Naive thymus-derived CD4-positive, alpha-beta T cell (primary cell): ENCODE measurements around the gene PRKD3. TPM values are rescaled to one million over a fixed set of nuclear protein-coding genes. Genes with fewer than 3 reads are reported as not detected.

Source experiments
- ATAC-seq: fragments of 150-1000 bp; cut with Tn5 transposase; 2 replicates; pipeline ENCODE4 v1.10.0; 2021; ENCODE audit warnings: mild to moderate bottlenecking, moderate library complexity
- CTCF ChIA-PET: fragments of 350-600 bp; sonication (Branson Sonifier 250); formaldehyde crosslinking; loops from one replicate; lab custom pipeline; 2021; ENCODE audit warnings: antibody characterized with exemption; lab: Charles Lee
- POLR2A ChIA-PET: fragments of 350-600 bp; sonication (Branson Sonifier 250); formaldehyde crosslinking; loops from one replicate; lab custom pipeline; 2021; ENCODE audit warnings: antibody characterized with exemption, inconsistent platforms; lab: Charles Lee
- DNase-seq, 9 donors: peaks; one replicate each; pipeline versions ENCODE4 v3.0.0 to v3.0.0-alpha.2; 2020 to 2022; ENCODE audit warnings: mixed read lengths in 1 of 9
- H3K27ac ChIP-seq: one replicate; pipeline ENCODE4 v1.7.0; 2013; ENCODE audit warnings: mild to moderate bottlenecking, low read depth, low read length, moderate library complexity
- H3K27me3 ChIP-seq, 2 donors: one replicate each; pipeline ENCODE4 v1.7.0; 2013; ENCODE audit warnings: low read length in 2 of 2, mild to moderate bottlenecking in 2 of 2, moderate library complexity in 2 of 2; ENCODE audit not compliant: control insufficient read depth in 2 of 2, insufficient read depth in 2 of 2
- H3K36me3 ChIP-seq, 3 experiments: 1 replicate in 2 of 3; 2 replicates in 1 of 3; pipeline ENCODE4 v1.7.0; 2013; ENCODE audit warnings: low read length in 3 of 3, mild to moderate bottlenecking in 3 of 3, moderate library complexity in 1 of 3; ENCODE audit not compliant: insufficient read depth in 3 of 3, control insufficient read depth in 2 of 3
- H3K4me1 ChIP-seq, 2 donors: one replicate each; pipeline ENCODE4 v1.7.0; 2013; ENCODE audit warnings: low read length in 2 of 2, mild to moderate bottlenecking in 2 of 2, moderate library complexity in 1 of 2; ENCODE audit not compliant: control insufficient read depth in 2 of 2, insufficient read depth in 2 of 2
- H3K4me3 ChIP-seq: 2 replicates; pipeline ENCODE4 v1.7.0; 2013; ENCODE audit warnings: mild to moderate bottlenecking, low read length
- H3K9me3 ChIP-seq, 3 experiments: 1 replicate in 2 of 3; 2 replicates in 1 of 3; pipeline ENCODE4 v1.7.0; 2013; ENCODE audit warnings: low read length in 3 of 3; ENCODE audit not compliant: control insufficient read depth in 2 of 3
- H3K27ac Mint-ChIP-seq, 9 donors: one replicate each; pipeline ENCODE4 v1.8.0; 2020 to 2022; ENCODE audit warnings: mixed read lengths in 9 of 9, mild to moderate bottlenecking in 8 of 9, moderate library complexity in 5 of 9, inconsistent platforms in 2 of 9
- H3K27me3 Mint-ChIP-seq, 5 donors: one replicate each; pipeline ENCODE4 v1.8.0; 2021 to 2022; ENCODE audit warnings: mixed read lengths in 5 of 5, mild to moderate bottlenecking in 1 of 5
- H3K36me3 Mint-ChIP-seq, 5 donors: one replicate each; pipeline ENCODE4 v1.8.0; 2020 to 2022; ENCODE audit warnings: mixed read lengths in 5 of 5, mild to moderate bottlenecking in 3 of 5, inconsistent platforms in 1 of 5
- H3K4me1 Mint-ChIP-seq, 7 donors: one replicate each; pipeline ENCODE4 v1.8.0; 2020 to 2022; ENCODE audit warnings: mixed read lengths in 7 of 7, mild to moderate bottlenecking in 3 of 7, inconsistent platforms in 1 of 7
- H3K4me3 Mint-ChIP-seq, 10 donors: one replicate each; pipeline ENCODE4 v1.8.0; 2020 to 2022; ENCODE audit warnings: mild to moderate bottlenecking in 10 of 10, mixed read lengths in 10 of 10, moderate library complexity in 6 of 10, inconsistent platforms in 2 of 10
- H3K9me3 Mint-ChIP-seq, 11 donors: one replicate each; pipeline ENCODE4 v1.8.0; 2020 to 2022; ENCODE audit warnings: mixed read lengths in 11 of 11, mild to moderate bottlenecking in 4 of 11, inconsistent platforms in 1 of 11, moderate library complexity in 1 of 11
- intact Hi-C, 2 donors: fragments of 100-400 bp; cut with micrococcal nuclease; formaldehyde crosslinking; loops; one replicate each; pipeline ENCODE4 v1.15.1; 2023
- polyA plus RNA-seq, 2 donors: library from polyadenylated mRNA; unstranded; fragments of 300-500 nt; fragmentation: Illumina TruSeq; gene quantifications; one replicate each; pipeline ENCODE4 v1.2.3, GENCODE V29; 2021
- total RNA-seq, 6 experiments: library from RNA in 5 of 6; stranded (reverse) in 5 of 6; gene quantifications; 1 replicate in 5 of 6; 2 replicates in 1 of 6; pipeline ENCODE4 v1.2.3 and lab custom pipeline; 2021 to 2026

Gene PRKD3
- total RNA-seq (10 to 100 TPM; 12.8 to 47.3 (median 46.4) TPM), polyA plus RNA-seq (10 to 100 TPM; 31.5 to 37.4 TPM), total RNA-seq (lab: John Stamatoyannopoulos, UW) (67.0 reads per million, percentile 77 among the genes with 10 or more reads in this experiment)

GRCh38 chr2:37324786-37325624 is at the start of gene PRKD3:
PRKD3 (minus strand) TSS chr2:37324833; CDS start chr2:37316524, 8,309 bp downstream.
- no peaks in the 10 kb centered on the region for H3K9me3 ChIP-seq
- peaks cover 30 to 31% of the 10 kb centered on the region in 2 donors for H3K4me1 ChIP-seq
- peak within 1 kb of the TSS; percentile 95 to 99 (median 98) for H3K4me3 Mint-ChIP-seq
- ChIA-PET POLR2A (interaction anchor here (0.5 to 1.6 kb wide), 5 partner anchors 11 to 1426 kb away, joined by 3 to 7 read pairs (median 4); partner anchors contain the start of genes RMDN2 and SRSF7), CTCF (interaction anchor here (1.3 kb wide), 1 partner anchor 66 kb away, joined by 3 read pairs; no protein-coding TSS in a partner anchor)
- H3K4me1 Mint-ChIP-seq, result peaks cover 18 to 48% (median 36%) of the 10 kb centered on the region in 7 donors
- H3K27me3 Mint-ChIP-seq, result peaks cover 0 to 56% (median 21%) of the 10 kb centered on the region in 5 donors
- H3K4me3 ChIP-seq, result peak within 1 kb of the TSS; percentile 75
- H3K9me3 Mint-ChIP-seq, result no peaks in the 10 kb centered on the region
- H3K36me3 ChIP-seq, result no peaks in the 10 kb centered on the region
- ATAC-seq (peak; percentile 88), DNase-seq (peak; percentile 46 to 72 (median 65))
- intact Hi-C loops, result loop anchor here (1.0 to 10.0 kb wide), 15 partner anchors 19 to 1800 kb away; partner anchors contain the start of genes CDC42EP3 (in 2 of the 2), CEBPZ (in 2 of the 2), GPATCH11 (in 2 of the 2) and HEATR5B (in 2 of the 2)
- H3K27ac Mint-ChIP-seq, result peak within 1 kb of the TSS; percentile 92 to 98 (median 95)
- no peaks in the 10 kb centered on the region for H3K27me3 ChIP-seq
- peak within 1 kb of the TSS; percentile 73 for H3K27ac ChIP-seq
- H3K36me3 Mint-ChIP-seq, result peaks cover 0 to 11% (median 0%) of the 10 kb centered on the region in 5 donors

- H3K27me3 Mint-ChIP-seq, result peaks cover 17 to 69% (median 60%) of the 10 kb centered on the region in 5 donors
- H3K4me1 Mint-ChIP-seq, result peaks cover 14 to 29% (median 24%) of the 10 kb centered on the region in 7 donors
- Histone ChIP-seq H3K27ac (no peak overlapping the region), H3K27me3 (peaks cover 0 to 6% of the 10 kb centered on the region in 2 donors), H3K36me3 (no peaks in the 10 kb centered on the region), H3K9me3 (no peaks in the 10 kb centered on the region), H3K4me1 (peaks cover 17 to 31% of the 10 kb centered on the region in 2 donors), H3K4me3 (no peak overlapping the region)
- H3K9me3 Mint-ChIP-seq, result no peaks in the 10 kb centered on the region
- CTCF ChIA-PET, result no interaction called here
- H3K36me3 Mint-ChIP-seq, result no peaks in the 10 kb centered on the region
- no peak overlapping the region for H3K27ac Mint-ChIP-seq
- intact Hi-C loops, result loop anchor here in 1 of 2 donors (10.0 kb wide), 1 partner anchor 1753 kb away; the partner anchor contains the start of gene SOS1
- no peak overlapping the region for H3K4me3 Mint-ChIP-seq
- POLR2A ChIA-PET, result no interaction called here
- ATAC-seq, result no peak
- no peak for DNase-seq
Measured at GRCh38 chr2:37372000-37372399, 47.4 kb upstream of the PRKD3 start.

GRCh38 chr2:37370666-37371065 is 46.0 kb upstream of the PRKD3 start:
- Histone ChIP-seq H3K27me3 (peaks cover 0 to 6% of the 10 kb centered on the region in 2 donors), H3K27ac (no peak overlapping the region), H3K4me3 (no peak overlapping the region), H3K36me3 (no peaks in the 10 kb centered on the region), H3K4me1 (peaks cover 14 to 23% of the 10 kb centered on the region in 2 donors), H3K9me3 (no peaks in the 10 kb centered on the region)
- ChIA-PET CTCF (no interaction called here), POLR2A (no interaction called here)
- H3K27ac Mint-ChIP-seq, result no peak overlapping the region
- peaks cover 11 to 66% (median 50%) of the 10 kb centered on the region in 5 donors for H3K27me3 Mint-ChIP-seq
- no peak for ATAC-seq
- no peak overlapping the region for H3K4me3 Mint-ChIP-seq
- H3K4me1 Mint-ChIP-seq, result peaks cover under 1 to 24% (median 13%) of the 10 kb centered on the region in 7 donors
- H3K36me3 Mint-ChIP-seq, result no peaks in the 10 kb centered on the region
- no peaks in the 10 kb centered on the region for H3K9me3 Mint-ChIP-seq
- intact Hi-C loops, result loop anchor here in 1 of 2 donors (10.0 kb wide), 1 partner anchor 1754 kb away; the partner anchor contains the start of gene SOS1
- DNase-seq, result no peak

- Histone ChIP-seq H3K4me1 (peaks cover 14 to 21% of the 10 kb centered on the region in 2 donors), H3K27me3 (no peaks in the 10 kb centered on the region), H3K36me3 (no peaks in the 10 kb centered on the region), H3K4me3 (no peak overlapping the region), H3K9me3 (no peaks in the 10 kb centered on the region), H3K27ac (no peak overlapping the region)
- intact Hi-C loops, result loop anchor here in 1 of 2 donors (1.0 to 2.0 kb wide), 2 partner anchors 8 to 45 kb away; no protein-coding TSS in a partner anchor
- H3K27me3 Mint-ChIP-seq, result peaks cover 5 to 48% (median 31%) of the 10 kb centered on the region in 5 donors
- H3K4me1 Mint-ChIP-seq, result peaks cover 0 to 22% (median 12%) of the 10 kb centered on the region in 7 donors
- ChIA-PET CTCF (interaction anchor here (0.5 to 0.7 kb wide), 2 partner anchors 11 to 28 kb away, joined by 3 to 6 read pairs; no protein-coding TSS in a partner anchor), POLR2A (interaction anchor here (0.6 to 1.4 kb wide), 2 partner anchors 9 to 25 kb away, joined by 3 to 5 read pairs; no protein-coding TSS in a partner anchor)
- H3K9me3 Mint-ChIP-seq, result no peaks in the 10 kb centered on the region
- ATAC-seq, result peak; percentile 69
- H3K4me3 Mint-ChIP-seq, result peak overlapping the region in 7 of 10 donors; percentile 12 to 58 (median 41)
- no peaks in the 10 kb centered on the region for H3K36me3 Mint-ChIP-seq
- H3K27ac Mint-ChIP-seq, result no peak overlapping the region
- DNase-seq, result peak in 6 of 9 donors; percentile 15 to 41 (median 35)
Measured at GRCh38 chr2:37367984-37368383, 43.4 kb upstream of the PRKD3 start.

GRCh38 chr2:37367310-37367709 is 42.7 kb upstream of the PRKD3 start:
- Mint-ChIP-seq H3K27ac (no peak overlapping the region), H3K27me3 (peaks cover 6 to 48% (median 31%) of the 10 kb centered on the region in 5 donors), H3K4me1 (peaks cover 0 to 22% (median 12%) of the 10 kb centered on the region in 7 donors), H3K4me3 (peak overlapping the region in 5 of 10 donors; percentile 24 to 46 (median 40)), H3K9me3 (no peaks in the 10 kb centered on the region), H3K36me3 (peaks cover 0 to 3% (median 0%) of the 10 kb centered on the region in 5 donors)
- Histone ChIP-seq H3K36me3 (no peaks in the 10 kb centered on the region), H3K4me1 (peaks cover 14 to 21% of the 10 kb centered on the region in 2 donors), H3K27me3 (no peaks in the 10 kb centered on the region), H3K9me3 (no peaks in the 10 kb centered on the region), H3K4me3 (no peak overlapping the region), H3K27ac (no peak overlapping the region)
- ChIA-PET CTCF (interaction anchor here (0.6 to 0.7 kb wide), 2 partner anchors 28 to 29 kb away, joined by 3 to 8 read pairs; no protein-coding TSS in a partner anchor), POLR2A (interaction anchor here (0.6 to 0.7 kb wide), 2 partner anchors 26 to 60 kb away, joined by 3 to 5 read pairs; no protein-coding TSS in a partner anchor)
- no peak for DNase-seq
- no peak for ATAC-seq
- intact Hi-C loops, result loop anchor here in 1 of 2 donors (2.0 kb wide), 1 partner anchor 45 kb away; no protein-coding TSS in a partner anchor

- H3K36me3 ChIP-seq, result no peaks in the 10 kb centered on the region
- CTCF ChIA-PET, result interaction anchor here (0.6 kb wide), 1 partner anchor 29 kb away, joined by 8 read pairs; no protein-coding TSS in a partner anchor
- intact Hi-C loops, result loop anchor here in 1 of 2 donors (2.0 kb wide), 1 partner anchor 44 kb away; no protein-coding TSS in a partner anchor
- H3K9me3 ChIP-seq, result no peaks in the 10 kb centered on the region
- H3K27me3 ChIP-seq, result no peaks in the 10 kb centered on the region
- H3K4me1 ChIP-seq, result peaks cover 14 to 21% of the 10 kb centered on the region in 2 donors
- POLR2A ChIA-PET, result interaction anchor here (0.7 kb wide), 1 partner anchor 60 kb away, joined by 3 read pairs; no protein-coding TSS in a partner anchor
- Mint-ChIP-seq H3K36me3 (peaks cover 0 to 3% (median 0%) of the 10 kb centered on the region in 5 donors), H3K4me3 (peak overlapping the region in 7 of 10 donors; percentile 19 to 42 (median 35)), H3K4me1 (peaks cover 0 to 22% (median 12%) of the 10 kb centered on the region in 7 donors), H3K27ac (peak overlapping the region in 1 of 9 donors; percentile 36), H3K27me3 (peaks cover 6 to 47% (median 27%) of the 10 kb centered on the region in 5 donors), H3K9me3 (no peaks in the 10 kb centered on the region)
- H3K27ac ChIP-seq, result no peak overlapping the region
- no peak overlapping the region for H3K4me3 ChIP-seq
- peak in 1 of 9 donors; percentile 46 for DNase-seq
- no peak for ATAC-seq
Measured at GRCh38 chr2:37366773-37367172, 42.1 kb upstream of the PRKD3 start.
